Hepatocyte (in vitro differentiated cells): ENCODE results near the gene NXPE4. TPM values are rescaled to one million over a fixed set of nuclear protein-coding genes. Genes with fewer than 3 reads are reported as not detected.
"Not testable (repeated sequence)": the region's sequence is repeated elsewhere in the genome, so short reads cannot be mapped to it uniquely, and the experiment has no call there.

Experiments
- DNase-seq: peaks from one replicate; pipeline ENCODE4 v3.0.0-alpha.2; 2016; ENCODE audit warnings: low spot score
- H2AFZ ChIP-seq: fragments of 200-600 bp; sonication (generic); 2 replicates; pipeline ENCODE4 v1.6.0; 2016; ENCODE audit warnings: antibody characterized with exemption, mild to moderate bottlenecking
- H3K27ac ChIP-seq: fragments of 200-600 bp; sonication (generic); 2 replicates; pipeline ENCODE4 v1.5.1; 2016; ENCODE audit warnings: mild to moderate bottlenecking
- H3K27me3 ChIP-seq: fragments of 200-600 bp; sonication (generic); 2 replicates; pipeline ENCODE4 v1.6.1; 2016
- H3K36me3 ChIP-seq: fragments of 200-600 bp; sonication (generic); replicated peaks from 2 replicates; pipeline ENCODE4 v1.5.1; 2016; ENCODE audit warnings: low read depth; ENCODE audit not compliant: insufficient read depth
- H3K4me1 ChIP-seq: fragments of 200-600 bp; sonication (generic); 2 replicates; pipeline ENCODE4 v1.5.1; 2016; ENCODE audit warnings: mild to moderate bottlenecking, moderate library complexity; ENCODE audit not compliant: insufficient read depth
- H3K4me2 ChIP-seq: fragments of 200-600 bp; sonication (generic); 2 replicates; pipeline ENCODE4 v1.6.0; 2016
- H3K4me3 ChIP-seq: fragments of 200-600 bp; sonication (generic); 2 replicates; pipeline ENCODE4 v1.5.1; 2016; ENCODE audit warnings: mild to moderate bottlenecking
- H3K79me2 ChIP-seq: fragments of 200-600 bp; sonication (generic); 2 replicates; pipeline ENCODE4 v1.6.0; 2017; ENCODE audit warnings: mild to moderate bottlenecking
- H3K9me2 ChIP-seq: fragments of 200-600 bp; sonication (generic); replicated peaks from 2 replicates; pipeline ENCODE4 v1.6.0; 2017; ENCODE audit warnings: mild to moderate bottlenecking; ENCODE audit not compliant: insufficient read depth
- H3K9me3 ChIP-seq: fragments of 200-600 bp; sonication (generic); 2 replicates; pipeline ENCODE4 v1.5.1; 2016; ENCODE audit warnings: low read depth, mild to moderate bottlenecking
- H4K20me1 ChIP-seq: fragments of 200-600 bp; sonication (generic); 2 replicates; pipeline ENCODE4 v1.6.0; 2016; ENCODE audit warnings: mild to moderate bottlenecking; ENCODE audit not compliant: insufficient read depth, poor library complexity, severe bottlenecking
- EZH2 ChIP-seq: fragments of 200-600 bp; sonication (generic); IDR thresholded peaks from 2 replicates; pipeline ENCODE4 v1.6.1; 2016; ENCODE audit warnings: antibody characterized with exemption, mild to moderate bottlenecking, borderline replicate concordance
- EZH2phosphoT487 ChIP-seq: fragments of 200-600 bp; sonication (generic); IDR thresholded peaks from one replicate; pipeline ENCODE4 v1.6.1; 2018; ENCODE audit warnings: antibody characterized with exemption, mild to moderate bottlenecking, low read depth, moderate library complexity; ENCODE audit not compliant: unreplicated experiment, severe bottlenecking
- WGBS: methylation state at CpG from one replicate; pipeline ENCODE4 v1.1.6; 2016; ENCODE audit warnings: low lambda C conversion rate; ENCODE audit errors: missing lambda C conversion rate; 5-methylcytosine and 5-hydroxymethylcytosine counted together
- polyA plus RNA-seq: library from polyadenylated mRNA; unstranded; fragments of >200 nt; fragmentation: Nextera tagmentation; extraction: Ambion mirVana; gene quantifications from 2 replicates; pipeline ENCODE4 v1.2.1, GENCODE V29; 2016
- total RNA-seq: library from RNA; depleted of rRNA; stranded (reverse); fragments of >200 nt; gene quantifications from 2 replicates; pipeline ENCODE4 v1.2.3, GENCODE V29; 2014
- TF ChIP-seq, protein P1 (sequence below): fragments of 200-600 bp; sonication (generic); IDR thresholded peaks from 2 replicates; pipeline ENCODE4 v1.5.1; 2016; ENCODE audit warnings: antibody characterized with exemption, mild to moderate bottlenecking; ENCODE audit not compliant: poor library complexity

Gene NXPE4
- total and polyA plus RNA-seq, 2 experiments from 2014 or later = 0.10 to 0.57 TPM

DNA sequence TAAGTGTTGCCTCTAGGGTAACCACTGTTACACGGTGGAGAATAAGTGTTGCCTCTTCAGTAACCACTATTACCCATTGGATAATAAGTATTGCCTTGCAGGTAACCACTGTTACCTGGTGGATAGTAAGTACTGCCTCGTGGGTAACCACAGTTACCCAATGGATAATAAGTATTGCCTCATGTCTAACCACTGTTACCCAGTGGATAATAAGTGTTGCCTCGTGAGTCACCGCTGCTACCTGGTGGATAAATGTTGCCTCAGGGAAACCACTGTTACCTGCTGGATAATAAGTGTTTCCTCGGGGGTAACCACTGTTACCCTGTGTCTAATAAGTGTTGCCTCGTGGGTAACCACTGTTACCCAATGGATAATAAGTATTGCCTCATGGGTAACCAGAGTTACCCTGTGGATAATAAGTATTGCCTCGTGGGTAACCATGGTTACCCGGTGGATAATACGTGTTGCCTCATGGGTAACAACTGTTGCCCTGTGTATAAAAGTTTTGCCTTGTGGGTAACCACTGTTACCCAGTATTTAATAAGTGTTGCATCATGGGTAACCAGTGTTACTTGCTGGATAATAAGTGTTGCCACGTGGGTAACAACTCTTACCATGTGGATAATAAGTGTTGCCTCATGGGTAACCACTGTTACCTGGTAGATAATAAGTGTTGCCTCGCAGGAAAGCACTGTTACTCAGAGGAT, 12.3 kb upstream of the NXPE4 start:
- WGBS = 90% methylated on average over 11 of the region's 11 CpGs
- no peak overlapping the region for H3K4me3 ChIP-seq
- H3K79me2 ChIP-seq = no peaks in the 10 kb centered on the region

DNA sequence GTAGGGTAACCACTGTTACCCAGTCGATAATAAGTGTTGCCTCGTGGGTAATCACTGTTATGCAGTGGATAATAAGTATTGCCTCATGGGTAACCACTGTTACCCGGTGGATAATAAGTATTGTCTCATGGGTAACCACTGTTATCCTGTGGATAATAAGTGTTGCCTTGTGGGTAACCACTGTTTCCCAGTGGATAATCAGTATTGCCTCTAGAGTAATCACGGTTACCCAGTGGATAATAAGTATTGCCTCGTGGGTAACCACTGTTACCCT, 11.2 kb upstream of the NXPE4 start:
- DNase-seq, H4K20me1 ChIP-seq, H2AFZ ChIP-seq, H3K36me3 ChIP-seq, H3K9me3 ChIP-seq, H3K27ac ChIP-seq, H3K4me1 ChIP-seq, H3K9me2 ChIP-seq, H3K79me2 ChIP-seq, H3K27me3 ChIP-seq, H3K4me3 ChIP-seq, H3K4me2 ChIP-seq: not testable (repeated sequence)
- WGBS = 92% methylated on average over 5 of the region's 5 CpGs

More for the DNA sequence above, 12.3 kb upstream of the NXPE4 start:
- no peak for DNase-seq
- H3K27me3 ChIP-seq = no peaks in the 10 kb centered on the region
- H3K4me2 ChIP-seq = no peak overlapping the region
- no peak overlapping the region for H3K27ac ChIP-seq
- H2AFZ ChIP-seq = no peak overlapping the region
- H3K9me3 ChIP-seq = no peaks in the 10 kb centered on the region
- TF ChIP-seq EZH2 (no peak), EZH2phosphoT487 (no peak)
- TF ChIP-seq, protein P1, sequence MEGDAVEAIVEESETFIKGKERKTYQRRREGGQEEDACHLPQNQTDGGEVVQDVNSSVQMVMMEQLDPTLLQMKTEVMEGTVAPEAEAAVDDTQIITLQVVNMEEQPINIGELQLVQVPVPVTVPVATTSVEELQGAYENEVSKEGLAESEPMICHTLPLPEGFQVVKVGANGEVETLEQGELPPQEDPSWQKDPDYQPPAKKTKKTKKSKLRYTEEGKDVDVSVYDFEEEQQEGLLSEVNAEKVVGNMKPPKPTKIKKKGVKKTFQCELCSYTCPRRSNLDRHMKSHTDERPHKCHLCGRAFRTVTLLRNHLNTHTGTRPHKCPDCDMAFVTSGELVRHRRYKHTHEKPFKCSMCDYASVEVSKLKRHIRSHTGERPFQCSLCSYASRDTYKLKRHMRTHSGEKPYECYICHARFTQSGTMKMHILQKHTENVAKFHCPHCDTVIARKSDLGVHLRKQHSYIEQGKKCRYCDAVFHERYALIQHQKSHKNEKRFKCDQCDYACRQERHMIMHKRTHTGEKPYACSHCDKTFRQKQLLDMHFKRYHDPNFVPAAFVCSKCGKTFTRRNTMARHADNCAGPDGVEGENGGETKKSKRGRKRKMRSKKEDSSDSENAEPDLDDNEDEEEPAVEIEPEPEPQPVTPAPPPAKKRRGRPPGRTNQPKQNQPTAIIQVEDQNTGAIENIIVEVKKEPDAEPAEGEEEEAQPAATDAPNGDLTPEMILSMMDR = no peak
- no peaks in the 10 kb centered on the region for H3K36me3 ChIP-seq
- no peaks in the 10 kb centered on the region for H4K20me1 ChIP-seq
- no peaks in the 10 kb centered on the region for H3K9me2 ChIP-seq
- no peaks in the 10 kb centered on the region for H3K4me1 ChIP-seq

DNA sequence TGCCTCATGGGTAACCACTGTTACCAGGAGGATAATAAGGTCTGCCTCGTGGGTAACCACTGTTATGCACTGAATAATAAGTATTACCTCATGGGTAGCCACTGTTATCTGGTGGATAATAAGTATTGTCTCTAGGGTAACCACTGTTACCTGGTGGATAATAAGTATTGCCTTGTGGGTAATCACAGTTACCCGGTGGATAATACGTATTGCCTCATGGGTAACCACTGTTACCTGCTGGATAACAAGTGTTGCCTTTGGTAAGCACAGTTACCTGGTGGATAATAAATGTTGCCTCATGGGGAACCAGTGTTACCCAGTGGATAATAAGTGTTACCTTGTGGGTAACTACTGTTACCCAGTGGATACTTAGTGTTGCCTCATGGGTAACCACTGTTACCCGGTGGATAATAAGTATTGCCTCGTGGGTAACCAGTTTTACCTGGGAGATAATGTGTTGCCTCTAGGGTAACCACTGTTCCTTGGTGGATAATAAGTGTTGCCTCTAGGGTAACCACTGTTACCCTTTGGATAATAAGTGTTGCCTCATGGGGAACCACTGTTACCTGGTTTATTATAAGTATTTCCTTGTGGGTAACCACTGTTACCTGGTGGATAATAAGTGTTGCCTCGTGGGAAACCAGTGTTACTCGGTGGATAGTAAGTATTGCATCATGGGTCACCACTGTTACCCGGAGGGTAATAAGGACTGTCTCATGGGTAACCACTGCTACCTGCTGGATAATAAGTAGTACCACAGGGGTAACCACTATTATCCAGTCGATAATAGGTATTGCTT, 10.6 kb upstream of the NXPE4 start:
- no peak overlapping the region for H3K27ac ChIP-seq
- no peak overlapping the region for H3K4me2 ChIP-seq
- H3K36me3 ChIP-seq = no peaks in the 10 kb centered on the region
- no peaks in the 10 kb centered on the region for H4K20me1 ChIP-seq
- H2AFZ ChIP-seq = no peak overlapping the region
- no peaks in the 10 kb centered on the region for H3K4me1 ChIP-seq
- DNase-seq = no peak
- no peaks in the 10 kb centered on the region for H3K9me3 ChIP-seq
- TF ChIP-seq EZH2 (no peak), EZH2phosphoT487 (no peak)
- TF ChIP-seq, protein P1 = no peak
- H3K9me2 ChIP-seq = no peaks in the 10 kb centered on the region
- no peak overlapping the region for H3K4me3 ChIP-seq
- 90% methylated on average over 9 of the region's 9 CpGs for WGBS
- H3K79me2 ChIP-seq = no peaks in the 10 kb centered on the region
- H3K27me3 ChIP-seq = no peaks in the 10 kb centered on the region

DNA sequence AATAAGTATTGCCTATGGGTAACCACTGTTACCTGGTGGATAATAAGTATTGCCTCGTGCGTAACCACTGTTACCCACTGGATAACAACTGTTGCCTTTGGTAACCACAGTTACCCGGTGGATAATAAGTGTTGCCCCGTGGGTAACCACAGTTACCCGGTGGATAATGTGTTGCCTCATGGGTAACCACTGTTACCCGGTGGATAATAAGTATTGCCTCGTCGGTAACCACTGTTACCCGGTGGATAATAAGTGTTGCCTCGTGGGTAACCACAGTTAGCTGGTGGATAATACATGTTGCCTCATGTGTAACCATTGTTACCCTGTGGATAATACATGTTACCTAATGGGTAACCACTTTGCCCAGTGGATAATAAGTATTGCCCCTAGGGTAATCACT, 9.8 kb upstream of the NXPE4 start:
- TF ChIP-seq, protein P1 = no peak
- TF ChIP-seq EZH2phosphoT487 = no peak
- TF ChIP-seq EZH2 = no peak
- 87% methylated on average over 10 of the region's 10 CpGs for WGBS
- Histone ChIP-seq H3K9me3 (no peaks in the 10 kb centered on the region), H3K4me1 (no peaks in the 10 kb centered on the region), H3K4me2 (no peak overlapping the region), H2AFZ (no peak overlapping the region), H3K79me2 (no peaks in the 10 kb centered on the region), H3K4me3 (no peak overlapping the region), H3K27ac (no peak overlapping the region), H3K9me2 (no peaks in the 10 kb centered on the region), H4K20me1 (no peaks in the 10 kb centered on the region), H3K27me3 (no peaks in the 10 kb centered on the region), H3K36me3 (no peaks in the 10 kb centered on the region)
- DNase-seq = no peak
